ENCODE results near the gene CALY.
"Not testable (repeated sequence)": the region's sequence is repeated elsewhere in the genome, so short reads cannot be mapped to it uniquely, and the experiment has no call there.

The CALY gene

GRCh38 chr10:133328358-133329343 is 8.0 kb downstream of the CALY start:
- DNase-seq = no peak

GRCh38 chr10:133327651-133328357 is 8.9 kb downstream of the CALY start:
- DNase-seq = no peak

- DNase-seq = no peak
Observed at GRCh38 chr10:133326745-133327650, 9.7 kb downstream of the CALY start.

GRCh38 chr10:133326223-133326551 is 10.5 kb downstream of the CALY start:
- DNase-seq = no peak

GRCh38 chr10:133325440-133326222 is 11.1 kb downstream of the CALY start:
- DNase-seq = peak in 2 of 4 experiments; percentile 26 to 46

- no peak for DNase-seq
Observed at GRCh38 chr10:133324857-133325260, 11.8 kb downstream of the CALY start.

GRCh38 chr10:133324198-133324792 is 12.4 kb downstream of the CALY start:
- DNase-seq = peak in 2 of 4 experiments; percentile 31 to 62

GRCh38 chr10:133322064-133322709 is 14.5 kb downstream of the CALY start:
- DNase-seq = not testable (repeated sequence)

- DNase-seq = not testable (repeated sequence)
Observed at GRCh38 chr10:133320852-133321422, 15.8 kb downstream of the CALY start.

- peak; percentile 69 to 88 (median 80) for DNase-seq
Observed at GRCh38 chr10:133318494-133319127, 18.1 kb downstream of the CALY start.

- DNase-seq = no peak
Observed at GRCh38 chr10:133316732-133317131, 20.0 kb downstream of the CALY start.

- DNase-seq = no peak
Observed at GRCh38 chr10:133316266-133316665, 20.4 kb downstream of the CALY start.

GRCh38 chr10:133315847-133316246 is 20.8 kb downstream of the CALY start:
- DNase-seq = no peak

GRCh38 chr10:133314911-133315310 is 21.8 kb downstream of the CALY start:
- DNase-seq = no peak

GRCh38 chr10:133313192-133313591 is 23.5 kb downstream of the CALY start:
- no peak for DNase-seq

- DNase-seq = no peak
Observed at GRCh38 chr10:133312769-133313145, 23.9 kb downstream of the CALY start.

- no peak for DNase-seq
Observed at GRCh38 chr10:133312016-133312768, 24.5 kb downstream of the CALY start.

- no peak for DNase-seq
Observed at GRCh38 chr10:133311570-133311969, 25.1 kb downstream of the CALY start.

GRCh38 chr10:133310789-133311188 is 25.9 kb downstream of the CALY start:
- no peak for DNase-seq

Measured in suppressor macrophage (primary cell).